Measurements from ENCODE around the gene CEP112.
"Not testable (repeated sequence)": the region's sequence is repeated elsewhere in the genome, so short reads cannot be mapped to it uniquely, and the experiment has no call there.

CEP112 gene

GRCh38 chr17:65885541-65886312 lies 306.2 kb downstream of the CEP112 start:
- DNase-seq (ENCODE audit: low read depth), result no peak

- DNase-seq (ENCODE audit: low read depth), result no peak
Observed at GRCh38 chr17:65876985-65877384, 314.9 kb downstream of the CEP112 start.

- no peak for DNase-seq (ENCODE audit: low read depth)
Observed at GRCh38 chr17:65868881-65869280, 323.1 kb downstream of the CEP112 start.

GRCh38 chr17:65867014-65867413 lies 324.9 kb downstream of the CEP112 start:
- DNase-seq (ENCODE audit: low read depth), result no peak

GRCh38 chr17:65865715-65866425 lies 326.1 kb downstream of the CEP112 start:
- DNase-seq (ENCODE audit: low read depth), result no peak

GRCh38 chr17:65864394-65864793 lies 327.5 kb downstream of the CEP112 start:
- DNase-seq (ENCODE audit: low read depth), result no peak

GRCh38 chr17:65857718-65858117 lies 334.2 kb downstream of the CEP112 start:
- no peak for DNase-seq (ENCODE audit: low read depth)

- DNase-seq (ENCODE audit: low read depth), result no peak
Observed at GRCh38 chr17:65856865-65857264, 335.1 kb downstream of the CEP112 start.

- no peak for DNase-seq (ENCODE audit: low read depth)
Observed at GRCh38 chr17:65855675-65856074, 336.3 kb downstream of the CEP112 start.

GRCh38 chr17:65855245-65855644 lies 336.7 kb downstream of the CEP112 start:
- DNase-seq (ENCODE audit: low read depth), result no peak

- DNase-seq (ENCODE audit: low read depth), result no peak
Observed at GRCh38 chr17:65853816-65854215, 338.1 kb downstream of the CEP112 start.

- DNase-seq (ENCODE audit: low read depth), result no peak
Observed at GRCh38 chr17:65852911-65853310, 339.0 kb downstream of the CEP112 start.

- no peak for DNase-seq (ENCODE audit: low read depth)
Observed at GRCh38 chr17:65851965-65852736, 339.8 kb downstream of the CEP112 start.

GRCh38 chr17:65850486-65850885 lies 341.4 kb downstream of the CEP112 start:
- no peak for DNase-seq (ENCODE audit: low read depth)

- DNase-seq (ENCODE audit: low read depth), result no peak
Observed at GRCh38 chr17:65848751-65849150, 343.2 kb downstream of the CEP112 start.

- no peak for DNase-seq (ENCODE audit: low read depth)
Observed at GRCh38 chr17:65841089-65841488, 350.8 kb downstream of the CEP112 start.

GRCh38 chr17:65837232-65837631 lies 354.7 kb downstream of the CEP112 start:
- not testable (repeated sequence) for DNase-seq (ENCODE audit: low read depth)

GRCh38 chr17:65833214-65833613 lies 358.7 kb downstream of the CEP112 start:
- DNase-seq (ENCODE audit: low read depth), result no peak

- DNase-seq (ENCODE audit: low read depth), result no peak
Observed at GRCh38 chr17:65830356-65830755, 361.6 kb downstream of the CEP112 start.

GRCh38 chr17:65826577-65826976 lies 365.4 kb downstream of the CEP112 start:
- not testable (repeated sequence) for DNase-seq (ENCODE audit: low read depth)

- DNase-seq (ENCODE audit: low read depth), result no peak
Observed at GRCh38 chr17:65824901-65825300, 367.0 kb downstream of the CEP112 start.

- DNase-seq (ENCODE audit: low read depth), result no peak
Observed at GRCh38 chr17:65823713-65824112, 368.2 kb downstream of the CEP112 start.

- no peak for DNase-seq (ENCODE audit: low read depth)
Observed at GRCh38 chr17:65820811-65821210, 371.1 kb downstream of the CEP112 start.
